Glomerular endothelial cell (primary cell): ENCODE data around the gene VPS45. TPM values are rescaled to one million over a fixed set of nuclear protein-coding genes. Genes with fewer than 3 reads are reported as not detected.
"Not testable (repeated sequence)": the region's sequence is repeated elsewhere in the genome, so short reads cannot be mapped to it uniquely, and the experiment has no call there.

ENCODE experiments used
- DNase-seq: peaks from one replicate; pipeline ENCODE4 v3.0.0-alpha.2; 2011; ENCODE audit warnings: low read depth, low spot score; ENCODE audit errors: extremely low read depth
- total RNA-seq: library from RNA; depleted of rRNA; stranded (reverse); fragments of >200 nt; gene quantifications from 2 replicates; pipeline ENCODE4 v1.2.3, GENCODE V29; 2015

VPS45 gene
- total RNA-seq, 1 donor from 2014 or later = 25.1 TPM

DNA sequence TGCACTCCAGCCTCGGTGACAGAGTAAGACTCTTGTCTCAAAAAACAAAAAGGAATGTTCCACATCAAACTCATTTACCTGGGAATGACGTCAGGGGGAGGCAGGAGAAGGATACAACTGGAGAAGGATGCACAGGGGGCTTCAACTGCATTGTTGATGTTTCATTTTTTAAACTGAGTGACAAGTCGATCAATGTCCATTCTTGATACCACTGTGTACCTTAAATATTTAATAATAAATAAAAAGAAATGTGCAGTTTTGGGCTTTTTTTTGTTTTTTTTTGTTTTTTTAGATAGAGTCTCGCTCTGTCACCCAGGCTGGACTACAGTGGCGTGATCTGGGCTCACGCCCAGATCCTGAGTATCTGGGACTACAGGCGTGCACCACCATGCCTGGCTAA, 117.9 kb downstream of the VPS45 start:
- no peak for DNase-seq

DNA sequence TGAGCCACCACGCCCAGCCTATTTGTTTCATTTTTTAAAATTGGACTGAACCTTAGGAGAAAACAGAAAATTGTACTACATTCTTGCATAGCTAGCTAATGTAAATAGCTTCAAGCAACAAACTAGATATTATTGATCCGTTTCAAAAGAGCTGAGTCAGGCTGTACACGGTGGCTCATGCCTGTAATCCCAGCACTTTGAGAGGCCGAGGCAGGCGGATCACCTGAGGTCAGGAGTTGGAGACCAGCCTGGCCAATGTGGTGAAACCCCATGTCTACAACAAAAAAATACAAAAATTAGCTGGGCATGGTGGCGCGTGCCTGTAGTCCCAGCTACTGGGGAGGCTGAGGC, 118.8 kb downstream of the VPS45 start:
- DNase-seq = not testable (repeated sequence)

DNA sequence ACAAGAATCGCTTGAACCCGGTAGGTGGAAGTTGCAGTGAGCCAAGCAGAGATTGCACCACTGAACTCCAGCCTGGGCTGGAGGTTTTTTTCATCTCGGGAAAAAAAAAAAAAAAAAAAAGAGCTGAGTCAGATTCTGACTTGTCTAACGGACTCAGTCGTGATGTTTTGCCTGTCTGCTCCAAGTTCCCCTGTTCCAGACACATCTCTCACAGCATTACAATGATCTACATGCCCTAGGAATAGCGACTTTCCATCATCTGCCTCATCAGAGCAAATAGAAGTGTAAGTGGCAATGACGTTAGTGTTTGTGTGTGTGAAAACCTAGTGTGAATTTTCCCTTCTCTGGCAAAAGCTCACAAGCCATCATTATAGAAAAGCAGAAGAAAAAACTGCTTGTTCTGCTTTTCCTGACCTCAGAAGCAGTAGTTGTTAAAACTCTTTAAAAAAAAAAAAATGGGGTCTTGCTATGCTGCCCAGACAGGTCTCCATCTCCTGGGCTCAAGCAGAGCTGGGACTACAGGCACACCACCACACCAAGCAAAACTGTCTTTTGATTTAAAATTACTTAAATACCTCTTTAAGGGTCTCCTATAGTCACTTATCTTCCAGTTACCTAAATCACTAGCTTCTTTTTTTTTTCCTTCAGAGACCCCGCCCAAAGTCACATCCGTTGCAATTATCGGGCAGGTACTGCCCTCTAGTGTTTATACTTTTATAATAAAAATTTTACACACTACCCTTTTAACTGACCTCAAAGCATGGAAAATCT, 119.4 kb downstream of the VPS45 start:
- no peak for DNase-seq

DNA sequence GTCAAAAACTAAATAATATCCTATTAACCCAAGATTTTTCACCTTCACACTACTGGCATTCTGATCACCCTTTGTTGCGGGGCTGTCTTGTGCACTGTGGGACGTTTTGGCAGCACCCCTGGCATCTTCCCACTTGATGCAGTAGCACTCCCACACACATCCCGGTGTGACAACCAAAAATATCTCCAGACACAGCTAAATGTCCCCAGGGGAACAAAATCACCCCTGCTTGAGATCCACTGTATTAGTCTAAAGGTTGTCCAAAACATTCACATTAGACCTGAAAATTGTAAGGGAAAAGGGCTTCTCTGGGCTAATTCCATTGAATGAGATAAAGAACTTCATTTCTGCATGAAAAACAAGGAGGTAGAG, 120.0 kb downstream of the VPS45 start:
- DNase-seq = no peak

DNA sequence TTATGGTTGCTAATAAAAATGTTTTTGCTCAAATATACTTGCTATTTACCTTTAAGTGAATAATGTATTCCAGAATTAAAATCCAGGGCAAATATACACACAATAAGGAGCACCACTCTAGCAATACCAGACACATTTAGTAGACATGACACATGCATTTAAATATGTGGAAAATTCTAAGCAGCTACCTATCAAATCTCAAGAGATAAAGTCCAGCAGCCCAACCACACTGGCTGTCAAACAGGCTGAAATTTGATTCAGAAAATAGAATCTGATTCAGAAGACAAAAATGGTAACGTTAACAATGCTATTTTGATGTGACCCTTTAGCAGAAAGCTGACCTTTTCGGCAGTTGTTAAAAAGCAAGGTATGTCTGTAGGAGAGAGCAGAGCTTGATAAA, 124.4 kb downstream of the VPS45 start:
- no peak for DNase-seq

DNA sequence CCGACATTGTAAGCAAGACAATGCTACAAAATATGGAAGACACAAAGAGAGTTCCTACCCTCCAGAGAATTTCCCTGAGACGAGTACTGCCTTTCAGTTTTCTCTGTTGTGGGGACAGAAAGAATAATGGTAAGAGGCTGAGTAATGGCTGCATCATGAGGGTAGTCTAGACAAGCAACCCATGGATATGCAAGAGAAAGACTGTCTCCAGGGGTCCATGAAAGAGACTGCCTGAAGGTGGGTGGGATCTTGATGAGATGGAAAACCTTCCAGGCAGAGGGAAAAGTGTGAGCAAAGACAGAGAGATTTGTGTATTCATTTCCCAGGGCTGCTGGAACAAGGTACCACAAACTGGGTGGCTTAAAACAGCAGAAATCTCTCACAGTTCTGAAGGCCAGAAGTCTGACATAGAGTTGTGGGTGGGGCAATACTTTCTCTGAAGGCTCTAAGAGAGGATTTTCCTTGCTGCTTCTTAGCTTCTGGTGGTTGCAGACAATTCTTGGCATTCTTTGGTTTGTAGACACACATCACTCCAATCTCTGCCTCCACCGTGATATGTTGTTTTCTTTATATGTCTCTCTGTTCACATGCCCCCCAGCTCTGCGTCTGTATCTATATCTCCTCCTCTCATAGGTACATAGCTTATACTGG, 126.9 kb downstream of the VPS45 start:
- DNase-seq = no peak

Other genes with a start within 250 kb of the VPS45 start
- 14.2 and 15.0 TPM in 2 replicates for gene BOLA1, start 168.2 kb upstream of the VPS45 start, total RNA-seq
- gene SV2A, start 149.9 kb upstream of the VPS45 start, total RNA-seq = 1.8 and 2.6 TPM in 2 replicates
- gene SF3B4, start 140.0 kb upstream of the VPS45 start, total RNA-seq = 13.0 and 20.0 TPM in 2 replicates
- 2.2 and 5.4 TPM in 2 replicates for gene MTMR11, start 130.9 kb upstream of the VPS45 start, total RNA-seq
- 11.3 and 14.3 TPM in 2 replicates for gene OTUD7B, start 57.0 kb upstream of the VPS45 start, total RNA-seq
- 140 and 183 TPM in 2 replicates for gene PLEKHO1, start 82.1 kb downstream of the VPS45 start, total RNA-seq
- gene ANP32E, start 168.3 kb downstream of the VPS45 start, total RNA-seq = 13.0 and 22.2 TPM in 2 replicates
- not detected in 2 replicates for gene CA14, start 190.0 kb downstream of the VPS45 start, total RNA-seq
- 136 and 151 TPM in 2 replicates for gene APH1A, start 201.2 kb downstream of the VPS45 start, total RNA-seq
- gene C1orf54, start 205.0 kb downstream of the VPS45 start, total RNA-seq = 67.9 and 145 TPM in 2 replicates
- gene CIART, start 214.8 kb downstream of the VPS45 start, total RNA-seq = 2.2 and 11.4 TPM in 2 replicates
- gene MRPS21, start 226.1 kb downstream of the VPS45 start, total RNA-seq = 42.3 and 48.4 TPM in 2 replicates